ENCODE results near the gene GET4. TPM values are rescaled to one million over a fixed set of nuclear protein-coding genes. Genes with fewer than 3 reads are reported as not detected.

GET4 gene
- total RNA-seq, 1 experiment from 2014 or later, result 96.7 TPM

DNA sequence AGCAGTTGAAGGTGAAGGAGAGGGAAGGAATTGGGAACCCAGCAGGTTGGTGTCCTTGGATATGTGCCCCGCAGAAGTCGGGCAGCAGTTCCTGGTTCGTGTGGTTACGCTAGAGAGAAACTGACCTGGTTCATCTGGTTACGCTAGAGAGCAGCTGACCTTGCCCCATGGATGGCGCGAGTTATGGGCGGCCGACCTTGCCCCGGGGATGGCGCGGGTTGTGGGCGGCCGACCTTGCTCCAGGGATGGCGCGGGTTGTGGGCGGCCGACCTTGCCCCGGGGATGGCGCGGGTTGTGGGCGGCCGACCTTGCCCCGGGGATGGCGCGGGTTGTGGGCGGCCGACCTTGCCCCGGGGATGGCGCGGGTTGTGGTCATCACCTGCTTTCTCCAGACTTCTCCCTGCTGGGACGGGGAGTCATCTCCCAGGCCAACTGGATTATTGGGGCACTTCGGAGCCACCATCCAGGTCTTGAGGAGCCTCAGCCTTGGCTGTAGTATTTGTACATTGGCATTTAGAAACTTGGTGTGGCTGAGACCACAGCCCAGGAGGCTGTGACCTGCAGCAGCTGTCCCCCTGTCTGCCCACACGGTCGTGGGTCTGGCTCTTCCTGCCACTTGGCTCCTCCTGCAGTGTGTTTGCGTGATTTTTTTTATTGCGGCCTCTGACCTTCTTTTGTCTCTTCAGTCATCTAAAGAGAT is 6.1 kb downstream of the GET4 start:
- Histone ChIP-seq H3K36me3 (ENCODE audit: low read depth, low read length) (no peaks in the 10 kb centered on the region), H3K9me2 (replicated peaks; ENCODE audit: low read length) (no peaks in the 10 kb centered on the region), H4K20me1 (ENCODE audit: low read length) (peaks cover 40% of the 10 kb centered on the region; the same call in 1 of the 2 replicates), H3K4me1 (ENCODE audit: insufficient read depth, low read length) (peaks cover 19% of the 10 kb centered on the region), H3K27ac (ENCODE audit: low read length) (no peak overlapping the region), H3K4me2 (ENCODE audit: low read length) (no peak overlapping the region), H3K4me3 (ENCODE audit: low read length) (no peak overlapping the region), H2AFZ (ENCODE audit: low read length) (no peak overlapping the region), H3K79me2 (ENCODE audit: low read length) (peaks cover 99% of the 10 kb centered on the region), H3K9ac (ENCODE audit: low read length) (no peak overlapping the region), H3F3A (ENCODE audit: low read length, unreplicated experiment) (no peaks in the 10 kb centered on the region), H3K27me3 (ENCODE audit: low read length) (no peaks in the 10 kb centered on the region), H3K9me3 (ENCODE audit: low read length) (no peaks in the 10 kb centered on the region)
- DNase-seq (no peak), ATAC-seq (no peak)
- intact Hi-C loops (cut with micrococcal nuclease), result no loop called here
- ChIA-PET POLR2A (ENCODE audit: unreplicated experiment) (no interaction called here), CTCF (no interaction called here)
- TF ChIP-seq, protein P1, sequence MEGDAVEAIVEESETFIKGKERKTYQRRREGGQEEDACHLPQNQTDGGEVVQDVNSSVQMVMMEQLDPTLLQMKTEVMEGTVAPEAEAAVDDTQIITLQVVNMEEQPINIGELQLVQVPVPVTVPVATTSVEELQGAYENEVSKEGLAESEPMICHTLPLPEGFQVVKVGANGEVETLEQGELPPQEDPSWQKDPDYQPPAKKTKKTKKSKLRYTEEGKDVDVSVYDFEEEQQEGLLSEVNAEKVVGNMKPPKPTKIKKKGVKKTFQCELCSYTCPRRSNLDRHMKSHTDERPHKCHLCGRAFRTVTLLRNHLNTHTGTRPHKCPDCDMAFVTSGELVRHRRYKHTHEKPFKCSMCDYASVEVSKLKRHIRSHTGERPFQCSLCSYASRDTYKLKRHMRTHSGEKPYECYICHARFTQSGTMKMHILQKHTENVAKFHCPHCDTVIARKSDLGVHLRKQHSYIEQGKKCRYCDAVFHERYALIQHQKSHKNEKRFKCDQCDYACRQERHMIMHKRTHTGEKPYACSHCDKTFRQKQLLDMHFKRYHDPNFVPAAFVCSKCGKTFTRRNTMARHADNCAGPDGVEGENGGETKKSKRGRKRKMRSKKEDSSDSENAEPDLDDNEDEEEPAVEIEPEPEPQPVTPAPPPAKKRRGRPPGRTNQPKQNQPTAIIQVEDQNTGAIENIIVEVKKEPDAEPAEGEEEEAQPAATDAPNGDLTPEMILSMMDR (conservative IDR thresholded peaks at IDR 0.05; ENCODE audit: low read depth, low read length), result no peak
- TF ChIP-seq EZH2phosphoT487 (IDR thresholded peaks at IDR 0.05; ENCODE audit: borderline replicate concordance, low read length) (no peak), EZH2 (IDR thresholded peaks at IDR 0.05; ENCODE audit: low read length, unreplicated experiment) (no peak)
- BruUV-seq (replicated peaks), result no TSS peak

DNA sequence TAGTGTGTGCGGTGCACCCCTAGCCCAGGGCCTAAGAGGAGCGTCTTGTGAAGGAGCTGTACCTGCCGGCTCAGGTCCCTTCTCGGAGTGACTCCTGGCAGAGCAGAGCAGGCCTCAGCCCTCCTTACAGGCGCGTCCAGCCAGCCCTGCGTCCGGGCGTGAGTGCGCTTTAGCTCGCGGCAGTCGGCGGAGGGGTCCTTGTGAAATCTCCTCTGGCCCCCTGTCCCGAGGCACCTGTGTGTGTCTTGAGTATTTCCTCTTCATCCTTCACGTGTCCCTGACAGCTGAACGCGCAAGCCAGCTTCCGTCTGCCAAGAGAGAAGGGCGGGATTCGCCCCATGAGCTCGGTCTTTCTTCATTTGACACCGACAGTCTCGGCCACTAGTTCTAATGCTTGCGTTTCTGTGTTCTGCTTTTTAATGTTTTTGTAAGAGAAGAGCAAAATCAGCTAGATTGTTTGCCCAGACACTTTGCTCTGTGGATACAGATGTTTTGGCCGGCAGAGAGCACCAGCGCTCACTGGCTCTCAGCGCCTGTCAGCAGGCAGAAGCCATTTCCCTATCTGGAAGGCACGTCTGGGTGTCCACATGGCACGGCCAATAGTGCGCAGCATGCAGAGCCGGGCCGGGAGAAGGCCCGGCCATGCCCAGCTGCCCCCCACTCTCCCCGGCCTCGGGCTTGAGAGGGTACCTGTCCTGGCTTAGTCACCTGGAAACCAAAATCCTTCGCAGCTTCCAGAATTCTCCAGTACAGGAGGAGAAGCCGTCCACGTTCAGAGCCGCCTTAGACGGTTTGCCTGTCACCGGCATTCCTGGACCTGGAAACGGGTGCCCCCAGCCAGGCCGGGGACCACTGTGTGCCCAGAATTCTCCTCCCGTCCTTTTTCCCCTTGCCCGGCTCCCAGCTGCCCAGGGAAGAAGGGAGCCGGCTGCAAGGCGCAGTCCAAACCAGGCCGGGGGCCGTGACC is 7.0 kb downstream of the GET4 start:
- CTCF ChIA-PET, result no interaction called here
- H3K36me3 ChIP-seq (ENCODE audit: low read depth, low read length), result no peaks in the 10 kb centered on the region
- H4K20me1 ChIP-seq (ENCODE audit: low read length), result peaks cover 35% of the 10 kb centered on the region; the same call in 1 of the 2 replicates

More for the DNA sequence above, 7.0 kb downstream of the GET4 start:
- Histone ChIP-seq H3K27ac (ENCODE audit: low read length) (no peak overlapping the region), H2AFZ (ENCODE audit: low read length) (no peak overlapping the region), H3K79me2 (ENCODE audit: low read length) (peaks cover 100% of the 10 kb centered on the region), H3K4me2 (ENCODE audit: low read length) (no peak overlapping the region), H3K4me1 (ENCODE audit: insufficient read depth, low read length) (peaks cover 15% of the 10 kb centered on the region), H3K9me3 (ENCODE audit: low read length) (no peaks in the 10 kb centered on the region), H3F3A (ENCODE audit: low read length, unreplicated experiment) (no peaks in the 10 kb centered on the region), H3K4me3 (ENCODE audit: low read length) (no peak overlapping the region), H3K27me3 (ENCODE audit: low read length) (no peaks in the 10 kb centered on the region), H3K9me2 (replicated peaks; ENCODE audit: low read length) (no peaks in the 10 kb centered on the region), H3K9ac (ENCODE audit: low read length) (no peak overlapping the region)
- POLR2A ChIA-PET (ENCODE audit: unreplicated experiment), result no interaction called here
- no TSS peak for BruUV-seq (replicated peaks)
- ATAC-seq (no peak), DNase-seq (no peak)
- intact Hi-C loops (cut with micrococcal nuclease), result no loop called here
- TF ChIP-seq EZH2 (IDR thresholded peaks at IDR 0.05; ENCODE audit: low read length, unreplicated experiment), result no peak
- TF ChIP-seq, protein P1 (conservative IDR thresholded peaks at IDR 0.05; ENCODE audit: low read depth, low read length), result no peak
- TF ChIP-seq EZH2phosphoT487 (IDR thresholded peaks at IDR 0.05; ENCODE audit: borderline replicate concordance, low read length), result no peak
